HG02981 (cell line): ENCODE data around the gene RLN3.
A peak's percentile ranks its signal among the peaks of the same experiment; 100 is the strongest.

Experiments used
- ATAC-seq: cut with Tn5 transposase; IDR thresholded peaks from one replicate; pipeline ENCODE4 v1.9.1; 2021; ENCODE audit warnings: mild to moderate bottlenecking, moderate library complexity; ENCODE audit not compliant: unreplicated experiment

RLN3 gene

GRCh38 chr19:13995017-13995728, 32.8 kb upstream of the RLN3 start:
- ATAC-seq, result no peak

DNA sequence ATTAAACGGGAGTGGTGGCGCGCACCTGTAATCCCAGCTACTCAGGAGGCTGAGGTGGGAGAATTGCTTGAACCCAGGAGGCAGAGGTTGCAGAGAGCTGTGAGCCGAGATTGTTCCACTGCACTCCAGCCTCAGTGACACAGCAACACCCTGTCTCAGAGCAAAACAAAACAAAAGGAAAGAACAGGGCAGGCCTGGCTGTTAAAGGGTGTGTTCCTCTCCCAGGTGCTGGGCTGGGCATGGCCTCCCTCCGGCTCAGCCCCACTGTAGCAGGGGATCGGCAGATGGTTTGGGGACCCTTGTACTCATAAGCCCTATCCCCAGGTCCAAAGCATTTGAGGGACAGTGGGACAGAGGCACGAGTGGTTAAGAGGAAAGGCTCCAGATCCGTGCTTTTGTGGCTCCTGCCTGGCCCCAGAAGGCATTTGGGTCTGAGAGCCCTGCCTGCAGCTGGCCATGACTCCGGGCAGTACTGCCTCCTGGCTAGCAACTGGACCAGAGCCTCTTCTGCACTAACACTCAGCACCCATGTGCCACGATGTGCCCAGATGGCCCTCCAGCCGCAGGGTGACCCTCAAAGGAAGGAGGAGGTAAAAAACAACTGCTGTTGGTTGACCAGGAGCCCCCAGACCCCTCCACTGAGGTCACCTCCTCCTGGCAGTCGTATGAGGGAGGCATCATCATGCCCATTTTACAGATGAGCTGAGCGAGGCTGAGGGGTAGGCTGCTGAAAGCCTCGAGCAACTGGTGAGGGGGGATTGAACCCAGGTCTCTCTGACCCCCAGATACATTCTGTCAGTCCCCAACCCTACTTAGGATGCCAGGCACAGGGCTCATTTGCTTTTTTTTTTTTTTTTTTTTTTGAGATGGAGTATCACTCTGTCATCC, 31.8 kb upstream of the RLN3 start:
- no peak for ATAC-seq

DNA sequence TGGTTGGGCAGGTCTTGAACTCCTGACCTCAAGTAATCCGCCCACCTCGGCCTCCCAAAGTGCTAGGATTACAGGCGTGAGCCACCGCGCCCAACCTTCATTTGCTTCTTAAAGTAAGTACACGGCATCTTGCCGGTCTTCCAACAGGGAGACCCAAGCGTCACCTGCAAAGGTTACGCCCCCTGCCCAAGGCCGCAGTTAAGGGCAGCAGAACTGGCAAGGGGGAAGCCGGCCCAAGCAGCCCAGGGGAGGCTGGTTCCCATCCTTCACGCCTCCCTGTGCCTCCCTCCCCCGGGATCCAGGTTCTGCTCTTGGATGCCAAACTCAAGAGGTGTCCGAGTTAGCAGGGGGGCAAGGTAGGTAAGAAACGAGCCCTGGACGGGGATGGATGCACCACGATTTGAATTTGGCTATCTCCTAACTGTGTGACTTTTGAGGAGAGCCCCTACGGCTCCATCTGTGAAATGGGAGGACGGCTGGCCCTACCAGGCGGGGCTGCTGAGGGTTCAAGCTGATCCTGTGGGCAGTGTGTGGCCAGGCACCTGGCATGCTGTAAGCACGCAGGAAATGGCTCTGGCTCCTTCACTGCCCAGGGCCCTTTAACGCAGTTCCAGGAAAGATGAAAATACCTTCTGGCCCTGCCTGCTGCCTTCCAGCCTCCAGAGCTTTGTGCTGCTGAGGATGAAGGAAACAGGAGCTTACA, 30.9 kb upstream of the RLN3 start:
- ATAC-seq, result no peak

DNA sequence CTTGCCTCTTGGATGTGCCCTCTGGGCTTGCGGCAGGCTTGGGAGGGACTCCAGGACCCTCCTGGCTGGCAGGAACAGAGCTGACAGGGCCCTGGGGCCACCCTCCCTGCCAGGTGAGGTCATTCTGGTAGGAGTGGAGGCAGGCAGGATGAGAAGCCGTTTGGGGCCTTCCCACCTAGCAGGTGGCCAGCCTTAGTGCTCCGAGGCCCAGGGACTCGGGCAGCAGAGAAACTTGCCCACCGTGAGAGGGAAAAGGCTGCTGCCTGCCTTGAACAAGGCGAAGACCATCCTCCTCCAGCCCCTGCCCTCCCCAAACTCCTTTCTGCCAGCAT, 30.4 kb upstream of the RLN3 start:
- ATAC-seq, result no peak

DNA sequence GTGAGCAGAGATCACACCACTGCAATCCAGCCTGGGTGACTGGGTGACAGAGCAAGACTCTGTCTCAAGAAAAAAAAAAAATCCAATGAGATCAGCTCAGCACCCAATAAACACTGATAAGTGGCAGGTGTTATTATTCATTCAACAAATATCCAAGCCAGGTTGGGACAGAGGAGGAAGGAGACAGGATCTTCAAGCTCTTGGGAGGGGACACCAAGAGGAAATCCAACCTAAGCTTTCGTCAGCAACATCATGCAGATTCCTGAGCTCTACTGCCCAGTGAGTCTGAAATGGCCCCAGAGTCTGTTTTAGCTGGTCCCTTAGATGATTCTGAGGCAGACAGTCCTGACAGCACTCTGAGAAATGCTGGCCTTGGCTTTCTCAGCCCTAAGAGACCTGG, 29.5 kb upstream of the RLN3 start:
- ATAC-seq, result no peak

- ATAC-seq, result no peak
These were observed 28.9 kb upstream of the RLN3 start for GRCh38 chr19:13999085-13999484.

GRCh38 chr19:14000691-14001375, 27.1 kb upstream of the RLN3 start:
- no peak for ATAC-seq

DNA sequence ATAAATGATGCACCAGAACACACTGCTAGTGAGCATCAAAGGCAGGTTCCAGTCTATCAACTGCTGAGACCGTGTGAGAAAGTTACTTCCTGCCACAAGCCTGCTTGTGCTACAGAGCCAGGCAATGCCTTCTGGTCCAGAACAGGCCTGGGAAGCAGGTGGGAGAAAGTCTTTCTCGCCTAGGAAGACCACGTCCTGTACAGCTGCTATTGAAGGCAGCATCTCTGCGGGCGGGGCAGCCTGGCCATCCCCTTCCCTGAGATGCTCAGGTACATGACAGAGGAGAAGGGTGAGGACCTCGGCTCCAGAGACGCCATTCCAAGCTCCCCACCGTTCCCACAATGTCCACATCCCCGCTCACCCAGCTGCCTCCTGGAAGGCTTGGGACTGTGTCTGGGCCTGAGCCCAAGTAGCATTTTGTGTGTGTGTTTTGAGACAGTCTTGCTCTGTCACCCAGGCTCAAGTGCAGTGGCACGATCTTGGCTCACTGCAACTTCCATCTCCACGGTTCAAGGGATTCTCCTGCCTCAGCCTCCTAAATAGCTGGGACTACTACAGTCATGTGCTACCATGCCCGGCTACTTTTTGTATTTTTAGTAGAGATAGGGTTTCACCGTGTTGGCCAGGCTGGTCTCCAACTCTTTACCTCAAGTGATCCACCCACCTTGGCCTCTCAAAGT, 25.2 kb upstream of the RLN3 start:
- no peak for ATAC-seq

GRCh38 chr19:14003251-14004055, 24.5 kb upstream of the RLN3 start:
- no peak for ATAC-seq

- no peak for ATAC-seq
These were observed 23.2 kb upstream of the RLN3 start for GRCh38 chr19:14004619-14005348.

GRCh38 chr19:14005349-14006084, 22.4 kb upstream of the RLN3 start:
- ATAC-seq, result peak; percentile 26

- peak; percentile 69 for ATAC-seq
These were observed 21.7 kb upstream of the RLN3 start, which contains the start of gene RFX1 for GRCh38 chr19:14006085-14006765. TSS of gene RFX1 (minus strand) at chr19:14006320. CDS start at chr19:13993843, 12,477 bp downstream.

DNA sequence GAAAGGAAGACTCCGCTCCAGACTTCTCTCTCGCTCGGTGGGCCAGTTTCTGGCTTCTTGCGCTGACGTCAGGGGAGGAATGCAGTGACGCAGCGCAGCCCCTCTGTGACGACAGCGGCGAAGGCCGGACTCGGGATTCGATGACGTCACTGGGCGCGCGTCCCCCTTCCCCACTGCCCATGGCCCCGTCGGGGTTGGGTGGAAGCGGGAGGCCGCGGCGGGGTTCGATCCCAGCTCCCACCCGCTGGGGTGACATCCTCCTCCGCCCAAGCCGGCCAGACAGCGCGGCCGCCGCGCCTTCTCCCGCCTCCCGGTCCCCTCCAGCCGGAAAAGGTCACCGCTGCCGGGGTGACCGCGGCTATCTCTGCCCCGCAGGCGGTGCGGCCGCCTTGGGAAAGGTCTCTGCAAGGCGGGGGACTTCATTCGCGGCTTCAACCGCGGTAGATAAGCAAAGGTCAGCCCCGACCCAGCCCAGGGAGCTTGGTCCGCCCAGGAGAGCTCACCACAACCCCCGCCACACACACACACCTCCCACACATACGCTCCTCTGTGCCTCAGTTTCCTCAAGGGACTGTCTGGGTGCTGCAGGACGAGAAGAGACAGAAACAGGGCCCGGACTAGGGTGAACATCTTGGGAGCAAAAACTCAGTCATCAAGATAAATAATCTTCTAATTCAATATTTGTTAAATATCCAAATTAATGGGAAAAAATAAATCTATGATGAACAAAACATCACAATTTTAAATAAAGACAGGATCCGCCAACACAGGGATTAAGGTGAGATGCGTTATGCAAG, 21.0 kb upstream of the RLN3 start:
- ATAC-seq, result peak; percentile 27

DNA sequence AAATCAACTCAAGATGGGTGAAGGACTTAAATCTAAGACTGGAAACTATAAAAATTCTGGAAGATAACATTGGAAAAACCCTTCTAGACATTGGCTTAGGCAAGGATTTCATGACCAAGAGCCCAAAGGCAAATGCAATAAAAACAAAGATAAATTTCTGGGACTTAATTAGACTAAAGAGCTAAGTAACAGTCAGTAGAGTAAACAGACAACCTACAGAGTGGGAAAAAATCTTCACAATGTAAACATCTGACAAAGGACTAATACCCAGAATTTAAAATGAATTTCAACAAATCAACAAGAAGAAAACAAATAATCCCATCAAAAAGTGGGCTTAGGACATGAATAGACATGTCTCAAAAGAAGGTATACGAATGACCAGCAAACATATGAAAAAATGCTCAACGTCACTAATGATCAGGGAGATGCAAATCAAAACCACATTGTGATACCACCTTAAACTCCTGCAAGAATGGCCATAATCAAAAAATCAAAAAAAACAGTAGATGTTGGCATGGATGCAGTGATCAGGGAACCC, 15.5 kb upstream of the RLN3 start:
- no peak for ATAC-seq

GRCh38 chr19:14015524-14016035, 12.4 kb upstream of the RLN3 start:
- no peak for ATAC-seq

- no peak for ATAC-seq
These were observed 8.8 kb upstream of the RLN3 start for GRCh38 chr19:14019100-14019499.
